Anterior cingulate cortex (tissue), 58 donors: ENCODE measurements around the gene DDX10.
"Not testable (repeated sequence)": the region's sequence is repeated elsewhere in the genome, so short reads cannot be mapped to it uniquely, and the experiment has no call there.

Source experiments
- DNase-seq, 58 donors: peaks; one replicate each; lab custom pipeline; 2025; lab: John Stamatoyannopoulos, UW

Gene DDX10

DNA sequence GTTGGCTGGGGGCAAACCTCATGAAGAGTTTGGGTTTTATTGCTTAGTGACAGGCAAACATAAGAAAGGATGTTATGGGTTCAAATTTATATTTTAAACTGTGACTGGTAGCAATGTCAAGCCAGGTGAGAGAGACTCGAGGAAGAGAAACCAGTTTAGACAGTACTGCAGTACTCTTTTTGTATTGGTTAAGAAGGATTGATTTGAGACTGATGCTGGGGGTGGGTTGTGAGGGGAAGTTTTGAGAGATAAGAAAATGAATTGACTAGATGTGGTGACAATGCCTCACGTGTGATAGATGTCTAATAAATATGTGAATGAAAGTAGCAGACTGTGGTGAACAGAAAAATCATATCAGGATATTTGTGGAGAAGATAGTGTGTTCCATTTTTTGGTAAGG lies 142.4 kb downstream of the DDX10 start:
- DNase-seq = no peak

DNA sequence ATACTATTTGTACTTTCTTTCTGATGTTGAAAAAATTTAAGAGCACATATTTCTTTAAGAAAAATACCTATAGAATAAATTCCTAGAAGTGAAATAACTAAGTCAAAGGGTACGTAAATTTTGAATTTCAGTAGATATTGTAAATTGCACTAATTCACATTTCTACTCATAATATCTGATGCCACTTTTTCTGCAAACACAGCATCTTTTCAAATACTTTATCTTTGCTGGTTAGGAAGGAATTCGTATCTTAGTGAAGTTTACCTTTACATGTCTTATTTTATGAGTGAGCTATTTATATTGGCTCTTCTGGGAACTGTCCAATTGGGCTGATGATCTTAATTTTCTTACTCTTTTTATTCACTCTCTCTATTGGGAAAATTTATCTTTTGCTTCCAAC lies 148.2 kb downstream of the DDX10 start:
- no peak for DNase-seq

DNA sequence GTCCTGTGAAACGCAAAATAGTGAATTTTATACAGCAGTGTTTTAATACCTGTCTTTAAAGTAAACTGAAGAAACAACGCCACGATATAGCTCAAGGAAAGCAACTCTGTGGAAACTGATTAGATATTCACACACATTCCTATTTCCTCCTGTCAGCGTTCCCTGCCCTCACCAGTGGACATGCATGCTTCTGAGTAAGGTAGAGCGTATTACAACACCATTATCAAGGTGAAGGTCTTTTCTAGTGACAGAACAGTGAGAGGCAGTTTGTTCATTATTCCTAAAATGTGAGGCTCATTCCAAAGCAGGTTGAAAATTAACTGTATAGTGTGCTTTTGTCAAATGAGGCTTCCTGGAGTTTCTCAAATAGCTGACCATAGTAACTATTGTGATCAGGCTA lies 153.1 kb downstream of the DDX10 start:
- DNase-seq = no peak

DNA sequence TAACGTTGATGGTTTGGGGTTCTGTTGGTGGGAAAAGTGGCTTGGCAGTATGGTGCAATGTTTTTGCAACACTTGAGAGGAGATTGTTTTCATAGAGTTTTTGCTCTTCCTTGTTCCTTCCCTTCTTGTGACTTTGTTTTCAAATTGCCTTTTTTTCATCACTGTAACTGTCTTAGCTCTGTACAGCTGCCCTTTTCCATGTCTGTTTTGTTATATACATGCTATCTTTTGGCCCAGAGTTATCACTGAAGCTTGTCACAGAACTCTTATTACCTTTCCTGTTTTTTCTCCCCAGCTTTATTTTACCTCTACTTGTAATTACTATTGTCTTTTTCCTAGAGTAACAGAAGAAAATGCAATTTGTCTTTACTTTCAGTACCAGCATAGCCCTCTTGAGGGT lies 154.1 kb downstream of the DDX10 start:
- no peak for DNase-seq

DNA sequence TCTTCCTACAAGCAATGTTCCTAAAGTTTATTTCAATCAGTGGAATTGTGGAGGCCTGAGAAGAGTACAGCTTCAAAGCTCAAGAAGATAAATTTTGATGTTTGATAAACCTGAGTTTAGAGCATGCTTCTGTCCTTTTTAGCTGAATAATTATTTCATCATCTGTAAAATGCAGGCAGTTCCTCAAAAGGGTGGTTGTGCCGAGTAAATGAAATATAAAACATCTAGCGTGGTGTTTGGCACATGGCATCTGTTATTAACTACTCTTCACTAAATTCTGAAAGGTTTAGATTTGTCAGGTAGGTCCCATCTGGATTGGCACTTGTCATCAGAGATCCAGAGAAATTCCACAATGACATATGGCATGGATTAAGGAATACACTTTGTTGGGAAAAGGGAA lies 155.1 kb downstream of the DDX10 start:
- DNase-seq = no peak

DNA sequence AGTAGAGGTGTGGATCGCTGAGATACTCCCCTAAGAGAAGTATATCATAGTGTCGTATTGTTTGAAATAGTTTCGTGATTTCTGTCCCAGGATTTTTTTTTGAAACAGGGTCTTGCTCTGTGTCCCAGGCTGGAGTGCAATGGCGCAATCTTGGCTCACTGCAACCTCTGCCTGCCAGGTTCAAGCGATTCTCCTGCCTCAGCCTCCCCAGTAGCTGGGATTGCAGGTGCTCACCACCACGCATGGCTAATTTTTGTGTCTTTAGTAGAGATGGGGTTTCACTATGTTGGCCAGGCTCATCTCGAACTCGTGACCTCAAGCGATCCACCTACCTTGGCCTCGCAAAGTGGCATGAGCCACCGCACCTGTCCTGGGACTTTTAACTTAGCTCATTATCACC lies 159.1 kb downstream of the DDX10 start:
- DNase-seq = not testable (repeated sequence)

DNA sequence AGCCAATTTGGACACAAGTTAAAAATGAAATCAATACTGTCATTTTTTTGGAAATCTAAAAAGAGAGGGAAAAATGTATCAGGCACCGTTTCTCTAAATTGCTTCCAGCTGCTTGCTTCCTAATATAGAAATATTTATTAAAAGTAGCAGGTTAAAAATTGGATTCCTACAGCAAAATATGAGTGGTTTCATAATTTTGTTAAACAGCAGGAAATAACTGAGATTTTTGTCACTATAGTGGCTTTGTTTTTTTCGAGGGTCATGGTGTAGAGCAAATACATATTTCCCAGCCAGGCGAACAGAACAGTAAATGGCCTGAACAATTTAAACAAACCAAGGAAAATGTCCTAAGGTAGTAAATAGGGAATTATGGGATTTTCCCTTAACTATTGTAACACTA lies 159.7 kb downstream of the DDX10 start:
- no peak for DNase-seq

DNA sequence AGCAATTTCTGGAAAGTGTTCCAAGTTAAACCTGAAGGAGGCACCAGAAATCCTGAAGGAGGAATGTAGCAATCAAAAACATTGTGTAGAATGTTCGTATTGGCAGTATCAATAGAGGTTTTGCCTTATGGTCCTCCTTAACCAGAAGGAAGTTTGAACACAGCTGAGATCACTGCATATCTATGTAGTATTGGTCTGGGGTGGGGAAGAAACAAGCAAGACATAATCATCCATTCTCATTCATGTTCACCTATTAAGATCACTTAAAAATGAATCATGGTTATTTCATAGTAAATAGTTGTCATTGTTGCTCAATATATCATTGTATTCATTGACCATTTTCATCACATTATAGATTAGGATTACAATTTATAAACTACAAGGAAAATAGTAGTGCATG lies 160.5 kb downstream of the DDX10 start:
- DNase-seq = no peak

DNA sequence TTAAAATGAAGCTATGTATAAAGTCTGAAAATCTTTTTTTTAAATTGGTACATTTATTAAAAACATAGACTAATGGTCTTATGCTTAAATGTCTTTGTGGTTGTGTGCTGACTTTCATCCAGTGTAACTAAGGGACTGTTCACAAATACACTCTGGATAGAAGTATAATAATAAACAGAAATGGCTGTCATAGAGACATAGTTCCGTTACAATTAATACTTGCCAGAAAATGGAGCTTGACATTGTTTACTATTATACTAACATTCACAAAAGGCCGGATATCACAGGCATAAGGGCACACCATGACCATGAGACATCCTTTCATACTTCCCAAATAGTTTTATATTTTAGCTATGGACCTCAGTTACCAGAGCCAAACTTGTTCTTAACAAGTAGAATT lies 161.3 kb downstream of the DDX10 start:
- no peak for DNase-seq

DNA sequence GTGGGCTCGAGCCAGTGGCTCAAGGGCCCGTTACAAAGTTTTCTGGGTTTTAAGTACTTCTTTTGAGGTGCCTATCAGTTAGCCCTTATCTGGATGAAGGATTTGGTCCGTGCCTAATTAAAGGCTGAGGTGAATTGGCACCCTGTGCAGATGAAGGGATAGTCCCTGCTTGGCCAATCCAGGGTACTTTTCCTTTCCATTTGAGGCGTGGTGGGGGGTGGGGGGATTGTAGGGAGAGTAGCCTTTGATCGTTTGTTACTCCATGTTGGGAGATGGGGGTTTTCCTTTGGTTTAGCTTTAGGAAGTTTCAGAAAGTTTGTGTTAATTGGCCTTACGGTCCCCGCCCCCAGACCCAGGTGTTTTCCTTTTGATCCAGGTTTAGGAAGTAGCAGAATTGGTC lies 170.8 kb downstream of the DDX10 start:
- DNase-seq = no peak

DNA sequence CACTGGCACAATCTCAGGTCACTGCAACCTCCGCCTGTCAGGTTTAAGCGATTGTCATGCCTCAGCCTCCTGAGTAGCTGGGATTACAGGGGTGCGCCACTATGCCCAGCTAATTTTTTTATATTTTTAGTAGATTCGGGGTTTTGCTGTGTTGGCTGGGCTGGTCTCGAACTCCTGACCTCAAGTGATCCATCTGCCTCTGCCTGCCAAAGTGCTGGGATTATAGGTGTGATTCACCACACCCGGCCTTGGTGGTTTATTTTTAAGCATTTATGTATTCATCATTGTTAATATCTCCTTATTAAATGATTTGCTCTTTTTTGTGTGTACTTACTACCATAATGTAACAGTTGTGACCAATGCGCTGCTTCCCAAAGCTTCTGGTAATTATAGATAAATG lies 171.7 kb downstream of the DDX10 start:
- DNase-seq = no peak

DNA sequence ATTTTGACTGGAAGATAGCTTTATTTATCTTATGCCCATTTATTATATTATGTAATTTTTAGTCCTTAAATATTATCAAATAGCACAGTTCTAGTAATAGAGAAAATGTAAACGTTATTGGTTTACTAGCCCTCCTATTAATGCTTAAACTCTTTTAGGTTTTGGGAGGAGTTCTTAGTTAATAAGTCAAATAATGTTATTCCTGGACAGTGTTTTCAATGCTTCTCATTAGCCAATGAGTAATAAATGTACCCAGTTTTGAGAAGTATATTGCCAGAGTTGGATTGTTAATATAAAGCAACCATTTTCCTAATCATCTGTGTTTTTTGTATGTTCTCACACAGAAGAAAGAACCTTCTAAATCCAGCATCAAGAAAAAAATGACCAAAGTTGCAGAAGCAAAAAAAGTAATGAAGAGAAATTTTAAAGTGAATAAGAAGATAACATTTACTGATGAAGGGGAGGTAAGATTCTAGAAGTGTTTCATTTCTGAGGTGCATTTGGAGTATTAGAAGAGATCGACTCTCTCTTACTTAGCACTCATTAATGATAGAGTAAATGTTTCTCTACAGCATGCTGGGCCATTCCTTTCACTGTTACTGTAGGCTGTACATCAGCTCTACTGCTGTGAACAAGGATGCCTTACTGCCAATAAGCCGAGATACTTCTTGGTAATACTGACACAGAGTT lies 173.4 kb downstream of the DDX10 start:
- no peak for DNase-seq

DNA sequence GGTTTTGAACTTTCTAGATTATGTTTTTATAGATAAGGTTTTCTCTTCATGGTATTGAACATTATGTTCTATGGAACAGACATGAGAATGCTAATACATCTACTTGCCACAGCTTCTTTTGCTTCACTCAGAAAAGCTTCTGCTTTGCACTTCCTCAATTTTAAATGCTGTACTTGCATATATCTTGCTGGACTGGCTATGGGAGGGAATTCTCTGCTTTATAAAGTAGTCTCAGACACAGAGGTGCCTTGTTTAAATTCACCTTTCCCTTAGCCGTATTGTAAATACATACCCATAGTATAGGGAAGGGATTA lies 173.9 kb downstream of the DDX10 start:
- DNase-seq = no peak

DNA sequence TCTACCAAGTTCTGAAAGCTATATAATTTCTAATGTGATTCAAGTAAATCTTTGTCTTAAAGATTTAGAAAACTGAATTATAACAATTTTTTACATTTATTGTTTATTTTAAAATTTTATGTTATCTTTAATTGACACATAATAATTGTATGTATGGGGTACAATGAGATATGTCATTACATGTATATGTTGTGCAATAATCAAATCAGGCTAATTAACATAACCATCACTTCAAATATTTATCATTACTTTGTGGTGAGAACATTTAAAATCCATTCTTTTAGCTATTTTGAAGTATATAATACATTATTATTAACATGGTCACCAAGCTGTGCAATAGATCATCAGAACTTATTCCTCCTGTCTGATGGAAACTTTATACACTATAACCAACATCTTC lies 181.1 kb downstream of the DDX10 start:
- DNase-seq = no peak

DNA sequence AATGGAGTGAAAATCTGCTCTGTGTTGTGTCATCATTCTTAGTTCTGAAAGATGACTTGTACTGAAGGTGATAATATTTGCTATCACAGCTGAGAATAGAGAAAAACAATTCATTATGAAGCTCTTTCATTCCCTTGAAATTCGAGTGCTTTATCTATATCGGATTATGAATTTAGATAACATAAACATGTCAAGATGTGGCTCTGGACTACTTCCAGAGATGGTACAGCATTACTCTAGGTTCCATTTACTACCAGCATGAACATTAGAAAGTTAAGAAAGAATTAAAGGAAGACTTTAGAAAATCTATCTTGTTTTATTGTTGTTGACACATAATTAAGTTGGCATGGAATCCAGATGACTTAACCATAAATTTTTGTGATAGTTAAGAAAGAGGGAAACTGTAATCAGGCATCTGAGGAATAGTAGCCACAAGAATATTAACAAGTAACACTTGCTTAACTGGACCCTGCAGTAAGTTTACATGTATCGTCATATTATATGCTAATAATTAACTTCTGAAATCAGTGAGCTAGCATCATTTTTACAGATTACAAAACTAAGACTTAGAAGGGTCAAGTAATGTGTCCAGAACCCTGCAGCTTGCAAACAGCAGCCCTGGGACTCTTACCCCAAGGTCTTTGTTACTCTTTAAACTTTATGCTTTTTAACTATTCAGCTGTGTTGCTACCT lies 182.6 kb downstream of the DDX10 start:
- DNase-seq = no peak

DNA sequence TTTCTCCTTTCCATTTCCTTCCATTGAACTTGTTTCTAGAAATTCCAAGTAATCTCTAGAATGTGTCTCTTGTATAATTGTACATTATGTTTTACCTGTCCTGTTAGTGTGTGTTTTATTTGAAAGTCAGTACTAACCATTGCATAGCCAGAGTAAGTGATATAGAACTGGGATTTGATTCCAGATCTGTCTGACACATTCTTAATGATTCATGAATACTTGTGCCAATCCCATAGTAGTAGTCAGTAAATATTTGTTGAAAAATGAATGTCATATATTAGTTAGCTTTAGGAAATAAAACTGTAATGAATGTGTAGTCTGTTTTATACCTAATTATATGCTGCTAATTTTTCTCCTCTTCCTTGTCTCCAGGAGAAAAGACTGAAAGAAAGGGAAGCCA lies 186.9 kb downstream of the DDX10 start:
- DNase-seq = no peak

DNA sequence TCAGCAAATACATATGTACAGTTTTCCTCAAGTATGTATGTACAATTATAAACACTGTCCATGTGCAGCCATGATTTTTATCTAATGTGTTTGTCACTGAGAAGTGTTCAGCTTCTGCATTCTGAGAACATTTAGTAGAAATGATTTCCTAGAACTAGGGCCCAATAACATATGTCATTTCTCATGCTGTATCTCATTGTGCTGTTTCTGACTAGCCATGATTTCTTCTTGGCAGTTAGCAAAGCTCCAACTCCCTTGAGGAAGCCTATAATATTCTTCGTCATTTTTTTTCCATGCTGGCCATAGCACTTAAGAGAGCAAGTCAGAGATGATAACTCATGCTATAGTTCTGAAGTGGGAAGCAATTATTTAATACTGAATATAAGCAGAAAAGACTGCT lies 187.8 kb downstream of the DDX10 start:
- no peak for DNase-seq

DNA sequence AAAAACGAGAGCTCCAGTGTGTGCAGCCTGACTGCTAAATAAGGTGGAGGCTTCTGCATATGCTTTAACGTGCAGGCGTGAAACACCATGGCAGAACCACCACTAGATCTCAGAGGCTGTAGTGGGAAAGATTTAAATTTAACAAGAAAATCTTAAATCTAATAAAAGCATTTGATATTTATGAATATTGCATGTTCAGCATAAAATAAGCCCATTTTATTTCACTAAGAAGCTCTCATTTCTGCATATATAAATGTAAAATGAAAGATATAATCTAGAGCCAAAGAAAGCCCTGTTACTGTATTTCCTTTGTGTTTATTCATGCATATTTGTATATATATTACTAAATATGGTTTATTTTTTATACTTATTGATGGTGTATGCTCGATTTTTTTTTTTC lies 188.3 kb downstream of the DDX10 start:
- DNase-seq = no peak

DNA sequence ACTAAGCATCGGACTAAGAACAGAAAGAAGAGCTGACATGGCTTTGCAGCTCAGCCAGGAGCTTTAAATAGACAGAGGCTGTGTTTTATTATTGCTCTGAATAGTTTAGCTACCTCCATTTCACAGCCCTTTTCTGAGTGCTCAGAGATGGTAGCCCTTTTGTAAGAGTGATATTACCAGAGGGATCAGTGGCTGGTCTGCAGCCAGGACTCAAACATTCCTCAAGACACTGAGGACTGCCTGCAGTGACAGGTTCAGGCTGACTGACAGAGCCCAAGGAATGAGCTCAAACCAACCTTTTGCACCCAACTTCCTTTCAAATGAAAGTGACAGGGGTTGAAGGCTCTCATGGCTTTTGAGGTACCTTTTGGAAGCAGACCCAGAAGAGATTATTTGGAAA lies 189.0 kb downstream of the DDX10 start:
- peak in 4 of 58 donors; percentile 0 to 12 (median 2) for DNase-seq

DNA sequence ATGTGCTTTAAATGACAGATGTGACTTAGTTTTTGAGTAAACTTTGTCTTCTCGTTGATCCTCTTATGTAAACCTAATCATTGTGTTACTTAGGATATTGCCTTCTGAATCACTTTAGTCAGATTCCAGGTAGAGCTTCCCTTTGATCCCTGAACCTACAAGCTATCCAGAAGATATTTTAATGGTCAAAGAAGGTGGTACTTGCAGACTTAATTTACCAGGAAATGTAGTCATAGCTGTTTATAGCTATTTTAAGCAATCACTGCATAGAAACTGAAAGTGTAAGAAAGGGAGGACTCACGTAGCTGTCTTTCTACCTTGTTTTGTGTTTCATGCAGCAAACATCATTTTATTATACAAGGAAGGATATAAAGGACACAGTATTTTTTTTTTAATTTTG lies 189.5 kb downstream of the DDX10 start:
- DNase-seq = no peak

DNA sequence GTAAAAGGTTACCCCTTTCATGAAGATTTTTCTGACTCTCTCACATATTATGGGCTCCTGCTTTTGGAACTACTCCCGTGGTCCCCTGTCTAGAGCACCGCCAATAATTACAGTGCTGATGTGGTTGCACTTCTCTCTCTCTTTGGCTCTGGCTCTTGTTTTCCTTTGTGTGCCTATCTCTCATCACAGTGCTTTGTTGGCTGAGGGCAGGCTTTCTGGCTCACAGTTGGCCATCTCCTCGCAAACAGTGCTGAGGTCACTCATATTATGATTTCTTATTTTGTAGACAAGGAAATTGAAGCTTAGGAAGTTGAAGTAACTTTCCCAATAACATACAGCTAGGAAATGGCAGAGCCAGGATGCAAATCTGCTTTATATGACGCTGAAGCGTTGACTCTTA lies 192.5 kb downstream of the DDX10 start:
- no peak for DNase-seq

DNA sequence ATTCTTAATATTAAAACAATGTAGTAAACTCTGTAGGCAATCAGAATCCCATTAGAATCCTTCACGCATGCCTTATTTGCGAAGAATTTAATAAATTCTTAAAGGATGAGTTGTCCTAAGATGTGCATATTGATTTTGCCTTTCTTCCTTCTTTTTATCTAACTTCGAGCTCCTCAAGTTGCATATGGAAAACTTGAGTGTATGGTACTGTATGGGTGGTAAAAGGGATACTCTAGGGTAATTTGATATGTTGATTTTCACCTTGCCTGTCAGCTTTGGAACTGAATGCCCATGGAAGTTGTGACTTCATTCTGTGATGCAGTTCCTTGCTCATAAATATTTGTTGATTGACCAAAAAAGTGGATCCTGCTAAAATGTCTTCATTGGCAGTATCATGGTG lies 193.8 kb downstream of the DDX10 start:
- no peak for DNase-seq

DNA sequence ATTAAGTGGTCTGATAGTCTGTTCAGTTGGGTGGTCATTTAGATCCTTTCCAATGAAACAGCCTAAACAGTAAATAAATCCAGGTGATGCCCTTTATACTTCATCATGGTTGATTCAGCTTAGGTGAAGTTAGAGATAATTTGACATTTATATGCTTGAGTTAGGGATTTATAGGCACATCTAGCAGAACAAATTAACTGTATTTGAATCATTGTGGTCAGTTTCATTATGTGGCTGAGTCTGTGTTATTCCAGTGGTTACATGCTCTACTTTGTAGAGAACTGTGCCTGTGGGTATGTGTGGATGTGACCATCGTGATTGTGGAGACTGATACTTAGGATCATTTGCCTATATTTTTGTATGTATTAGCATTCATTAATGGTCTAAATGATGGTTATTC lies 194.6 kb downstream of the DDX10 start:
- DNase-seq = no peak
